SK-N-MC (cell line): Measurements from ENCODE around the gene LGALSL.

ENCODE experiments used
- EZH2 ChIP-seq: fragments of 200-600 bp; sonication (generic); IDR thresholded peaks from one replicate; pipeline ENCODE4 v1.6.1; 2017; ENCODE audit warnings: antibody characterized with exemption
- FOXP2 ChIP-seq: optimal IDR thresholded peaks from 2 replicates; pipeline ENCODE3; 2011; ENCODE audit warnings: mild to moderate bottlenecking, moderate library complexity; ENCODE audit not compliant: insufficient read depth; ENCODE audit errors: extremely low read length, control extremely low read depth

DNA sequence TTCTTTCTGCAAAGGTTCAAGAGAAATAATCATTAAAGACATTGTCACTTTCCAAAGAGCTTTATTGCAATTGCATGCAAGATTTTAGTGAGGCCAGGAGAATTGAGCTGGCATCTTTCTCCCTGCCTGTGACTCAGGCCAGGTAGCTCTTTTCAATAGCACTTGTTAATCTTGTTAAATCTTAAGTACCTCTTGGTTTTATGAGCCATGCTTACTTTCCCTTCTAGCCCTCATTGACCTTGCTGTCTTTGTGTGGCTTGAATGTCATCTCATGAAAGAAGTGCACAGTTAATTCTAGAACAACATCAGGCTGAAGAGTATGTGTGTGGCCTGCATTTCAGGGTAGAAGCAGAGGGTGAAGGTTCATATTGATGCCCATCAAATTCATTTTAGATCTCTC is 14.8 kb upstream of the LGALSL start:
- TF ChIP-seq EZH2, result no peak
- TF ChIP-seq FOXP2, result no peak
